IMR-90 (cell line): ENCODE data around the gene MTERF2. TPM values are rescaled to one million over a fixed set of nuclear protein-coding genes. Genes with fewer than 3 reads are reported as not detected.
"Not testable (repeated sequence)": the region's sequence is repeated elsewhere in the genome, so short reads cannot be mapped to it uniquely, and the experiment has no call there.

Source experiments
- ATAC-seq: fragments of 200-7000 bp; cut with Tn5 transposase; 2 replicates; pipeline ENCODE4 v1.9.1; 2020; ENCODE audit warnings: low read depth, mild to moderate bottlenecking, moderate library complexity
- BruUV-seq: library from RNA; stranded (reverse); fragments of 400-500 nt; replicated peaks from 2 replicates; lab custom pipeline; 2021; lab: Mats Ljungman, UMichigan
- CTCF ChIA-PET: fragments of 300-600 bp; formaldehyde crosslinking; extraction: SDS; loops from one replicate; lab custom pipeline; 2021; ENCODE audit warnings: antibody characterized with exemption; lab: Yijun Ruan, JAX
- POLR2A ChIA-PET: fragments of 300-600 bp; sonication (Branson Sonifier 250); formaldehyde crosslinking; loops from one replicate; lab custom pipeline; 2022; ENCODE audit warnings: antibody characterized with exemption; ENCODE audit not compliant: unreplicated experiment; lab: Charles Lee
- DNase-seq: peaks from one replicate; pipeline ENCODE4 v3.0.0; 2013
- H2AFZ ChIP-seq: replicated peaks from 2 replicates; pipeline ENCODE3; 2013; ENCODE audit warnings: low read length, mild to moderate bottlenecking; ENCODE audit not compliant: poor library complexity
- H2AK5ac ChIP-seq: 2 replicates; pipeline ENCODE4 v1.6.1; 2013; ENCODE audit warnings: low read depth, low read length, inconsistent platforms
- H2AK9ac ChIP-seq: replicated peaks from 2 replicates; pipeline ENCODE3; 2013; ENCODE audit warnings: mild to moderate bottlenecking, low read depth, low read length, moderate library complexity; ENCODE audit not compliant: poor library complexity
- H2BK120ac ChIP-seq: 2 replicates; pipeline ENCODE4 v1.6.1; 2013; ENCODE audit warnings: low read depth, low read length, inconsistent platforms
- H2BK15ac ChIP-seq: 3 replicates; pipeline ENCODE4 v1.6.1; 2013; ENCODE audit warnings: low read depth, low read length, inconsistent platforms
- H2BK20ac ChIP-seq: 2 replicates; pipeline ENCODE4 v1.6.1; 2013; ENCODE audit warnings: low read depth, mild to moderate bottlenecking, inconsistent platforms, low read length, moderate library complexity
- H2BK5ac ChIP-seq: 2 replicates; pipeline ENCODE4 v1.6.1; 2013; ENCODE audit warnings: mild to moderate bottlenecking, low read depth, low read length, inconsistent platforms; ENCODE audit not compliant: poor library complexity, severe bottlenecking
- H3K14ac ChIP-seq: replicated peaks from 2 replicates; pipeline ENCODE4 v1.6.1; 2013; ENCODE audit warnings: low read depth, low read length, inconsistent platforms
- H3K18ac ChIP-seq: 2 replicates; pipeline ENCODE4 v1.6.1; 2013; ENCODE audit warnings: low read depth, low read length, control low read depth
- H3K23ac ChIP-seq: 2 replicates; pipeline ENCODE4 v1.6.1; 2013; ENCODE audit warnings: low read depth, low read length, inconsistent platforms
- H3K27ac ChIP-seq: 2 replicates; pipeline ENCODE4 v1.5.1; 2013; ENCODE audit warnings: mild to moderate bottlenecking, control low read depth, low read length; ENCODE audit not compliant: insufficient read depth
- H3K27me3 ChIP-seq: 2 replicates; pipeline ENCODE4 v1.6.1; 2013; ENCODE audit warnings: low read length; ENCODE audit not compliant: control insufficient read depth, insufficient read depth
- H3K36me3 ChIP-seq: 2 replicates; pipeline ENCODE4 v1.6.1; 2013; ENCODE audit warnings: low read length, mixed read lengths; ENCODE audit not compliant: control insufficient read depth, insufficient read depth
- H3K4ac ChIP-seq: 2 replicates; pipeline ENCODE4 v1.6.1; 2013; ENCODE audit warnings: low read depth, low read length, inconsistent platforms
- H3K4me1 ChIP-seq: 2 replicates; pipeline ENCODE4 v1.6.1; 2013; ENCODE audit warnings: low read length, mixed read lengths; ENCODE audit not compliant: control insufficient read depth, insufficient read depth
- H3K4me2 ChIP-seq: 2 replicates; pipeline ENCODE4 v1.6.1; 2013; ENCODE audit warnings: low read depth, mild to moderate bottlenecking, control low read depth, low read length, moderate library complexity
- H3K4me3 ChIP-seq: 2 replicates; pipeline ENCODE4 v1.5.1; 2013; ENCODE audit warnings: low read depth, mild to moderate bottlenecking, control low read depth, low read length, moderate library complexity; ENCODE audit not compliant: insufficient read depth
- H3K56ac ChIP-seq: 2 replicates; pipeline ENCODE4 v1.6.1; 2013; ENCODE audit warnings: low read length, inconsistent platforms; ENCODE audit not compliant: insufficient read depth; ENCODE audit errors: extremely low read depth
- H3K79me1 ChIP-seq, 2 experiments: 2 replicates each; pipeline ENCODE4 v1.6.1; 2013; ENCODE audit warnings: low read length in 2 of 2, inconsistent platforms in 1 of 2, low read depth in 1 of 2
- H3K9ac ChIP-seq: 2 replicates; pipeline ENCODE4 v1.6.1; 2013; ENCODE audit warnings: low read depth, low read length, control low read depth
- H3K9me1 ChIP-seq: 2 replicates; pipeline ENCODE4 v1.6.1; 2013; ENCODE audit warnings: low read length, inconsistent platforms; ENCODE audit not compliant: insufficient read depth
- H3K9me3 ChIP-seq: 2 replicates; pipeline ENCODE4 v1.6.1; 2013; ENCODE audit warnings: low read length; ENCODE audit not compliant: control insufficient read depth, insufficient read depth
- H4K20me1 ChIP-seq: 2 replicates; pipeline ENCODE4 v1.6.1; 2013; ENCODE audit warnings: low read length, inconsistent platforms; ENCODE audit not compliant: insufficient read depth
- H4K5ac ChIP-seq: 2 replicates; pipeline ENCODE4 v1.6.1; 2013; ENCODE audit warnings: mild to moderate bottlenecking, low read depth, low read length, control low read depth
- H4K8ac ChIP-seq, 2 experiments: 2 replicates each; pipeline ENCODE4 v1.6.1; 2013; ENCODE audit warnings: low read depth in 2 of 2, low read length in 2 of 2, control low read depth in 1 of 2, inconsistent platforms in 1 of 2
- H4K91ac ChIP-seq: 2 replicates; pipeline ENCODE4 v1.6.1; 2013; ENCODE audit warnings: low read depth, low read length, inconsistent platforms; ENCODE audit not compliant: insufficient read depth
- CEBPB ChIP-seq: IDR thresholded peaks from 2 replicates; pipeline ENCODE4 v1.6.1; 2012; ENCODE audit warnings: low read depth, low read length, improper control_type of control experiment
- MXI1 ChIP-seq: IDR thresholded peaks from 2 replicates; pipeline ENCODE4 v1.6.1; 2012; ENCODE audit warnings: low read depth, mild to moderate bottlenecking, low read length, moderate library complexity, borderline replicate concordance
- POLR2A ChIP-seq: IDR thresholded peaks from 2 replicates; pipeline ENCODE4 v1.6.1; 2012; ENCODE audit warnings: mild to moderate bottlenecking, low read depth, low read length
- RFX5 ChIP-seq: IDR thresholded peaks from 2 replicates; pipeline ENCODE4 v1.8.0; 2012; ENCODE audit warnings: low read depth, mild to moderate bottlenecking, low read length, moderate library complexity
- SMC3 ChIP-seq: fragments of 150-350 bp; IDR thresholded peaks from 2 replicates; pipeline ENCODE4 v1.6.1; 2016; ENCODE audit warnings: low read depth, mild to moderate bottlenecking, antibody characterized with exemption, low read length, moderate library complexity
- WGBS, 2 experiments: methylation state at CpG; one replicate each; pipeline versions ENCODE4 v1.1.5 to v1.1.7; 2013; ENCODE audit warnings: missing lambda C conversion rate in 2 of 2; ENCODE audit not compliant: insufficient read length in 1 of 2; ENCODE audit errors: extremely low coverage in 2 of 2; 5-methylcytosine and 5-hydroxymethylcytosine counted together
- dilution Hi-C: fragments of 300-500 bp; cut with HindIII; formaldehyde crosslinking; loops from one replicate; pipeline ENCODE4 v1.14.3; 2018; ENCODE audit warnings: low sequenced_read_pairs; ENCODE audit not compliant: unreplicated experiment
- in situ Hi-C: fragments of 300-500 bp; cut with MboI; formaldehyde crosslinking; loops from 3 replicates; pipeline ENCODE4 v1.14.3; 2019; ENCODE audit warnings: low sequenced_read_pairs, inconsistent platforms, mixed read lengths
- intact Hi-C: fragments of 100-400 bp; cut with micrococcal nuclease; formaldehyde crosslinking; loops from 2 replicates; pipeline ENCODE4 v1.10.0; 2022
- polyA plus RNA-seq, 3 experiments: library from polyadenylated mRNA; depleted of rRNA; stranded (reverse); fragments of >200 nt; gene quantifications; 2 replicates each; pipeline ENCODE4 v1.2.3, GENCODE V29; 2012; ENCODE audit warnings: low replicate concordance in 1 of 3
- total RNA-seq: library from RNA; depleted of rRNA; stranded (reverse); fragments of >200 nt; gene quantifications from 2 replicates; pipeline ENCODE4 v1.2.3, GENCODE V29; 2012
- TF ChIP-seq, protein P1 (sequence below): fragments of 150-350 bp; IDR thresholded peaks from 2 replicates; pipeline ENCODE4 v1.6.1; 2017; ENCODE audit warnings: mild to moderate bottlenecking, antibody characterized with exemption, low read length, low read depth

MTERF2 gene
- total and polyA plus RNA-seq, 2 of the 4 experiments (the other 2 are of a cell fraction) = 3.0 to 3.8 TPM

DNA sequence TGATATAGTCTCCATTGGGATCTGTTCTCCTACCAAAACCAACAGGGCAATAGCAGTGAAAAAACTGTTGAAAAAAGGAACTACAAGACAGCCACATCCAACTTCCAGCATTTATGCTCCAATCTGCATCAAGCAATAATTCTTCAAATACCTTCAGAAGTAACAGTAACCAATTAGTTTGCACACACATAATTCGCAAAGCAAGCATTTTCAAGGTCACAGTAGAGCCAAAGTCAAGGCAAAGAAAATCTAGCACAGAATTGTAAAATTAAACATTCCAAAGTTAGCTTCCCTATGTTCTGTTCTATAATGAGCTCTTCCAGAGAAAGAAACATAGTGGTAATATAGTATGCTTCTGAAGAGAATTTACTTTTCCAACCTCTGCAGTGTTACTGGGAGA lies 11.0 kb upstream of the MTERF2 start:
- H3K36me3 ChIP-seq = peaks cover 3% of the 10 kb centered on the region; the same call in 1 of the 2 replicates
- H4K8ac ChIP-seq = no peak overlapping the region
- no CpG with 5 or more reads among the region's 1 CpG for WGBS, 2 experiments
- no peak overlapping the region for H3K4me3 ChIP-seq
- no peak overlapping the region for H3K14ac ChIP-seq
- dilution Hi-C loops (no loop called here), in situ Hi-C loops (no loop called here), intact Hi-C loops (no loop called here)
- no peak overlapping the region for H3K4ac ChIP-seq
- ChIA-PET POLR2A (no interaction called here), CTCF (interaction anchor here (0.9 kb wide), 1 partner anchor 37 kb away, joined by 3 read pairs; no protein-coding TSS in a partner anchor)
- H3K9ac ChIP-seq = no peak overlapping the region
- H3K18ac ChIP-seq = no peak overlapping the region
- no peak overlapping the region for H4K91ac ChIP-seq
- H3K79me1 ChIP-seq = no peaks in the 10 kb centered on the region; a peak in 2 of 4 replicates
- H3K9me1 ChIP-seq = peaks cover 3% of the 10 kb centered on the region; the same call in 1 of the 2 replicates
- no peak for TF ChIP-seq SMC3
- TF ChIP-seq CEBPB = no peak
- no peak for TF ChIP-seq MXI1
- TF ChIP-seq POLR2A = no peak
- TF ChIP-seq RFX5 = no peak
- TF ChIP-seq, protein P1, sequence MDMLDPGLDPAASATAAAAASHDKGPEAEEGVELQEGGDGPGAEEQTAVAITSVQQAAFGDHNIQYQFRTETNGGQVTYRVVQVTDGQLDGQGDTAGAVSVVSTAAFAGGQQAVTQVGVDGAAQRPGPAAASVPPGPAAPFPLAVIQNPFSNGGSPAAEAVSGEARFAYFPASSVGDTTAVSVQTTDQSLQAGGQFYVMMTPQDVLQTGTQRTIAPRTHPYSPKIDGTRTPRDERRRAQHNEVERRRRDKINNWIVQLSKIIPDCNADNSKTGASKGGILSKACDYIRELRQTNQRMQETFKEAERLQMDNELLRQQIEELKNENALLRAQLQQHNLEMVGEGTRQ = no peak
- peaks cover 4% of the 10 kb centered on the region for H3K4me1 ChIP-seq
- H3K56ac ChIP-seq = no peak overlapping the region
- ATAC-seq (no peak), DNase-seq (no peak)
- BruUV-seq = no TSS peak
- H4K5ac ChIP-seq = no peak overlapping the region
- H3K27ac ChIP-seq = no peak overlapping the region
- no peaks in the 10 kb centered on the region for H4K20me1 ChIP-seq
- H2BK20ac ChIP-seq = no peak overlapping the region
- H2BK120ac ChIP-seq = no peak overlapping the region
- no peak overlapping the region for H2AFZ ChIP-seq
- H2BK5ac ChIP-seq = no peak overlapping the region
- no peak overlapping the region for H3K23ac ChIP-seq
- no peaks in the 10 kb centered on the region for H3K9me3 ChIP-seq
- H2BK15ac ChIP-seq = no peak overlapping the region
- no peak overlapping the region for H2AK5ac ChIP-seq
- no peak overlapping the region for H2AK9ac ChIP-seq
- no peaks in the 10 kb centered on the region for H3K27me3 ChIP-seq
- H3K4me2 ChIP-seq = no peak overlapping the region

DNA sequence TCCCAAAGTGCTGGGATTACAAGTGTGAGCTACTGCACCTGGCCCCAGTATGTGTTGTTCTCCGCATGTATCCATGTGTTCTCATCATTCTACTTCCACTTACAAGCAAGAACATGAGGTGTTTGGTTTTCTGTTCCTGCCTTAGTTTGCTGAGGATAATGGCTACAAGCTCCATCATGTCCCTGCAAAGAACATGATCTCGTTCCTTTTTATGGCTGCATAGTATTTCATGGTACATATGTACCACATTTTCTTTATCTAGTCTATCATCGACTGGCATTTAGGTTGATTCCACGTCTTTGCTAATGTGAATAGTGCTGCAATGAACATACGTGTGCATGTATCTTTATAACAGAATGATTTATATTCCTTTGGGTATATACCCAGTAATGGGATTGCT lies 9.2 kb upstream of the MTERF2 start:
- POLR2A ChIA-PET = not testable (repeated sequence)

More for the DNA sequence above, 9.2 kb upstream of the MTERF2 start:
- H2BK15ac ChIP-seq, DNase-seq, H3K4me1 ChIP-seq, H3K79me1 ChIP-seq, ATAC-seq, H2BK120ac ChIP-seq, H2AK9ac ChIP-seq, H2AK5ac ChIP-seq, H3K4me2 ChIP-seq, H3K23ac ChIP-seq, intact Hi-C loops, BruUV-seq, H2AFZ ChIP-seq, CTCF ChIA-PET, H3K4ac ChIP-seq, H2BK20ac ChIP-seq, H3K27ac ChIP-seq, H4K8ac ChIP-seq, H3K9me3 ChIP-seq, H2BK5ac ChIP-seq, H3K27me3 ChIP-seq, H3K56ac ChIP-seq, H3K9me1 ChIP-seq, H3K36me3 ChIP-seq, H4K91ac ChIP-seq, H4K20me1 ChIP-seq, H3K14ac ChIP-seq, H4K5ac ChIP-seq, H3K18ac ChIP-seq, in situ Hi-C loops, H3K4me3 ChIP-seq, H3K9ac ChIP-seq, dilution Hi-C loops: not testable (repeated sequence)
- no CpG with 5 or more reads among the region's 5 CpGs for WGBS, 2 experiments
